ENCODE results near the gene POLE.

The POLE gene, protein sequence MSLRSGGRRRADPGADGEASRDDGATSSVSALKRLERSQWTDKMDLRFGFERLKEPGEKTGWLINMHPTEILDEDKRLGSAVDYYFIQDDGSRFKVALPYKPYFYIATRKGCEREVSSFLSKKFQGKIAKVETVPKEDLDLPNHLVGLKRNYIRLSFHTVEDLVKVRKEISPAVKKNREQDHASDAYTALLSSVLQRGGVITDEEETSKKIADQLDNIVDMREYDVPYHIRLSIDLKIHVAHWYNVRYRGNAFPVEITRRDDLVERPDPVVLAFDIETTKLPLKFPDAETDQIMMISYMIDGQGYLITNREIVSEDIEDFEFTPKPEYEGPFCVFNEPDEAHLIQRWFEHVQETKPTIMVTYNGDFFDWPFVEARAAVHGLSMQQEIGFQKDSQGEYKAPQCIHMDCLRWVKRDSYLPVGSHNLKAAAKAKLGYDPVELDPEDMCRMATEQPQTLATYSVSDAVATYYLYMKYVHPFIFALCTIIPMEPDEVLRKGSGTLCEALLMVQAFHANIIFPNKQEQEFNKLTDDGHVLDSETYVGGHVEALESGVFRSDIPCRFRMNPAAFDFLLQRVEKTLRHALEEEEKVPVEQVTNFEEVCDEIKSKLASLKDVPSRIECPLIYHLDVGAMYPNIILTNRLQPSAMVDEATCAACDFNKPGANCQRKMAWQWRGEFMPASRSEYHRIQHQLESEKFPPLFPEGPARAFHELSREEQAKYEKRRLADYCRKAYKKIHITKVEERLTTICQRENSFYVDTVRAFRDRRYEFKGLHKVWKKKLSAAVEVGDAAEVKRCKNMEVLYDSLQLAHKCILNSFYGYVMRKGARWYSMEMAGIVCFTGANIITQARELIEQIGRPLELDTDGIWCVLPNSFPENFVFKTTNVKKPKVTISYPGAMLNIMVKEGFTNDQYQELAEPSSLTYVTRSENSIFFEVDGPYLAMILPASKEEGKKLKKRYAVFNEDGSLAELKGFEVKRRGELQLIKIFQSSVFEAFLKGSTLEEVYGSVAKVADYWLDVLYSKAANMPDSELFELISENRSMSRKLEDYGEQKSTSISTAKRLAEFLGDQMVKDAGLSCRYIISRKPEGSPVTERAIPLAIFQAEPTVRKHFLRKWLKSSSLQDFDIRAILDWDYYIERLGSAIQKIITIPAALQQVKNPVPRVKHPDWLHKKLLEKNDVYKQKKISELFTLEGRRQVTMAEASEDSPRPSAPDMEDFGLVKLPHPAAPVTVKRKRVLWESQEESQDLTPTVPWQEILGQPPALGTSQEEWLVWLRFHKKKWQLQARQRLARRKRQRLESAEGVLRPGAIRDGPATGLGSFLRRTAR (N-terminal part only)

DNA sequence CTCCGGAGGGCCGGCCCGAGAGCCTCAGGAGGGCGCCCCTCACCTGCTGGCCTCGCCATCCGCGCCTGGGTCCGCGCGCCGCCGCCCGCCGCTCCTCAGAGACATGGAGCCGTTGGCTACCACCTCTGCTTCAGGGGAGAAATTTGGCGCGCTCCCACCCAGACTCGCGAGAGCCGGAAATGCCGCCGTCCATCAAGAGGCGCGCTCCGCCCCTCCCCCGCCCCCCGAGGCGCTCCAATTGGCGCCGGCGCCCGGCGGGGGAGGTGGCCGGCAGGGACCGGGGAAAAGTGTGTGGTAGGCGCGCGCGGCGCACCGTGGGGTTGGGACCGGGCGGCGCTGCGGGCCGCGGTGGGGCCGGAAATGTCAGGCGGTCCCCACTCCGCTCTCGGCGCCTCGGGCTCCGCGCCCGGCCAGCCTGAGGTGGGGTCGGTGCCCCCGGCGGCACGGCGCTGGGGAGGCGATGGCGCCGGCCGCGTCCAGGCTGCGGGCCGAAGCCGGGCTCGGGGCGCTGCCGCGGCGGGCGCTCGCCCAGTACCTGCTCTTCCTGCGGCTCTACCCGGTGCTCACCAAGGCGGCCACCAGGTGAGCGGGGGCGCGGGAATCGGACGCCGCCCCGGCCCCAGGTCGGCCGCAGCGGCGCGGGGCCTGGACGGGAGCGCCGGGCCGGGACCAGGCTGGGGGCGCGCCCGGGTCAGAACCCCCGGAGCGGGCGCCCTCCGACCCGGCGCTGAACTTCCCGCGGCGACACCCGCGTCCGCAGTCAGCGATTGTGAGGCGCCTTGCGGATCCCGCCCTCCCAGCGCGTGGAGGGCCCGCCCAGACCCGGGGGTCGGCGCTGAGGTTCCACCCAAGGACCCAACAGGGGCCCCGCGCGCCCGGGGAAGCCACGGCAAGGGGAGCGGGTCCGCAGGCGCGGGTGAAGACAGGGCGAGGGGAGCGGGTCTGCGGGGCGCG is at the start of gene POLE, which contains the start of gene PXMP2:
TSS of gene POLE (minus strand) at position 132 of the 954 bp plus-strand sequence. CDS start at position 105, 27 bp downstream.
TSS of gene PXMP2 (plus strand) at position 377 of the 954 bp plus-strand sequence. CDS start at position 461, 84 bp downstream.
- DNase-seq (ENCODE audit: low spot score): peak; percentile 94

DNA sequence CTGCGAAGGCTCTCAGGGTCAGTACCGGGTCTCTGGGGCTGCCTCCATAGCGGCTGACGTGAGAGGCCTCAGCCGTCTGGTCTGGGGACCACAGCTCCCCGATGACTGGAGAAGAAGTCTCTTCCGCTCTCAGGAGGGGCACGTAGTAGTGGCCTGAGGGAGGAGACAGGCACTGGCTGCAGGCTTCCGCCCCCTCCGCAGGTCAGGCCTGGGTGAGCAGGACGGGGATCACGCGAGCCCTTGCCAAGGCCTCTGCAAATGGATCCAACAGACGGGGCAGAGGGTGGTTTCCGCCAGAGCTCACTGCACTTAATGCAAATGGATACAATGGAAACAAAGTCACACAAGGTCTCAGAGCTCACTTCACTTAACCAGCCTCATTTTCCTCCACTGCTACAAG is 49.8 kb upstream of the POLE start:
- no peak for DNase-seq (ENCODE audit: low spot score)

DNA sequence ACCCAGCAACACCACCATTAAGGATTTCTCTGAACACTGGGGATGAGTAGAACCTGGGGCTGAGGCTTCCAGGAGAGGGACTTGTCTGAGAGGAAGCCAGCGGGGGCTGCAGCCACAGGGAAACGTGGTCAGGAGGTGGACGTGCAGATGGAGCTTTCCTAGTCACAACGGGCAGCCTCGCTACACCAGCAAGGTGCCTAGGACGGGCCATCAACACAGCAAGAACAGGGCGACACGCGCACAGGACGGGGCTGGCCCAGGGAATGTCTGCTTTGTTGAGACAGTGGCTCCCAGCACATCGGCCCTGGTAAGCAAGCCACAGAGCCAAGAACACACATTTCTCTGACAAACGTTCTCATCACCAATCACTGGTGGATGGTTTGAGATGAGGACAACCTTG is 49.2 kb upstream of the POLE start:
- DNase-seq (ENCODE audit: low spot score): no peak

DNA sequence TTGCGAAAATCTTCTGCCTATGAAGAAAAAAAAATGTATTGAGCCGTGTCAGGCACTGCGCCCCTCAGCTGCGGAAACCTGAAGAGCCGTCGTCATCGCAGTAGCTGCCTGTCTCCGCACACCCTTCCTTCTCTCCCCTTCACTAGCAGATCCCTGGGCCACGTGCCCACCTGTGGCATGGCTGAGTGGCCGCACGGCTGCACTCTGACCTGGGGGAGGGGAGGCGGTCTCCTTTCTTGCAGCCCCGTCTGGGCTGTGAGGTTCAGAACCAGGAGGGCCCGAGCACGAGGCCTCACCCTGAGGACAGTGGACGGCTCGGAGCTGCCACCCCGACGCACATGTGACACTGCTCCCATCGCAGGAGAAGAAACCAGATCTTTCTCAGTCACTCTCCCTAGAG is 48.4 kb upstream of the POLE start:
- DNase-seq (ENCODE audit: low spot score): no peak

DNA sequence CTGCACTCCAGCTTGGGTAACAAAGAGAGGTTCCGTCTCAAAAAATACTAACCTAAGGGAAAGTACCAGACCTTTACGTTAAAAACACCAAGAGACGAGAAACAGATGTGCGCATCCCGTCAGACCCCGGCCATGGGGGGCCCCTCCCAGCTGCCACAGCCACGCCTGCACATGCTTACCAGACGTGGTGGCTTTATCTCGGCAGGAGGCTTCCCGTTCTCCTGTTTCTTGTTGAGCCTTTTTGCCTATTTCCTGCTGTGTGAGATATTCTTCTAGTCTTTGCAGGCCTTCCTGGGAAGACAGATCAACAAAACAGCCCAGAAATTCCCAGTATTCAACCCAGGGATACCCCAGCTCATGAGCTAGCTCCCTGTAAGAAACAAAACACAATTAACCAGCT is 47.1 kb upstream of the POLE start:
- no peak for DNase-seq (ENCODE audit: low spot score)

DNA sequence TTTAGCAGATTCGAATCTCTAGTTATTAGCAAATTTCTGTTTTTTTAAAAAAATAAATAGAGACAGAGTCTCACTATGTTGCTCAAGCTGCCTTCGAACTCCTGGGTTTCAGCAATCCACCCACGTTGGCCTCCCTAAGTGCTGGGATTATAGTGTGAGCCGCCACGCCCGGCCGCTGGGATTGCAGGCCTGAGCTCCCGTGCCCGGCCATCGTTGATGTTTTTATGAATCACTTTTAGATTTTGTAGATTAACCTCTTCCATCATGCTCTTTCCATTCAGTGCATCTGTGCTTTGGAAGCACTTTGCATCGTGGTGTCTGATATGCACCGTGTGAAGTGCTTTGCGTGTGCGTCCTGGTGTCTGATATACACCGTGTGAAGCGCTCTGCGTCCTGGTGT is 44.4 kb upstream of the POLE start:
- DNase-seq (ENCODE audit: low spot score): no peak

DNA sequence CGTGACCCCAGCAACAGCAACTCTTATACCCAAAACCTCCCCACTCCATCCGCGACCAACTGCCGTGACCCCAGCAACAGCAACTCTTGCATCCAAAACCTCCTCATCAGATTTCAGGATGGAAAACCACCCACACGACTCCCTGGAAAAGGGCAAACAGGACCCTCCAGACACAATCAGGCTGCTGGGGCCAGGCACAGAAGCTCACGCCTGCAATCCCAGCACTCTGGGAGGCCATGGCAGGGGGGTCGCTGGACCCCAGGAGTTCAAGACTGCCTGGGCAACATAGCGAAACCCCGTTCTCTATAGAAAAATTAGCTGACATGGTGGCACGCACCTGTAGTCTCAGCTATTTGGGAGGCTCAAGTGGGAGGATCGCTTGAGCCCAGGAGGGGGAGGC is 43.2 kb upstream of the POLE start:
- no peak for DNase-seq (ENCODE audit: low spot score)

DNA sequence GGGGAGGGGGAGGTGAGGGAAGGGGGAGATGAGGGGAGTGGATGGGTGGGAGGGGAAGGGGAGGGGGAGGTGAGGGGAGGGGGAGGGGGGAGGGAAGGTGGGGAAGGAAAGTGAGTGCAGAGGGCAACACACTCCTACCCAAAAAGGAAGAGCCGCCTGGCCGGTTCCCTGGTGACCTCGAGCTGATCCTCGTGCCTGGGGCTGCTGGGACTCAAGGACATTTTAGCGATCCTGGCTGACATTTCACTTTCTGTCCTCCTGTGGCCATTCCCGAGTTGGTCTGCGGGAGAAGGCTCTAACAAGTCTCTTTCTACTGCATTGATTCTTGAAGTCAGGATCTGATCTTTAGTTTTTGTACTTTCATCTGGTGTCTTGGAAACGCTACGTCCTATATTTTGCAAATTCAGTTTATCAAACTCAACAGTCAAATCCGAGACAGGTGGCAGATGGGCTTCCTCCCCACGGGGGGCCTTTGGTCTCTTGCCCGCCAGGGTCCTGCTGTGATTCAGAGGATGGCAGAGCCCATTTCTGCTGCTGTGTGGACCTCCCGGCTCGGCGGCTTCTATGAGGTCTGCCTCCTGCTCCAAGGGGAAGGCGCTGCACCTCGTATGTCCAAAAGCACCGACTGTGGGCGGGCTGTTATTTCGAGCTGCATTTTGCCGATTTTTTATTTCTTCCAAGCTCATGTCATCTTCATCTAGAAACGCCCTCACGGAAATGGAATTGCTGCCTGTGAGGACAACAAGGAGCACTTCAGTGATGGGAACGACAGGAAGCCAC is 42.6 kb upstream of the POLE start:
- DNase-seq (ENCODE audit: low spot score): no peak

DNA sequence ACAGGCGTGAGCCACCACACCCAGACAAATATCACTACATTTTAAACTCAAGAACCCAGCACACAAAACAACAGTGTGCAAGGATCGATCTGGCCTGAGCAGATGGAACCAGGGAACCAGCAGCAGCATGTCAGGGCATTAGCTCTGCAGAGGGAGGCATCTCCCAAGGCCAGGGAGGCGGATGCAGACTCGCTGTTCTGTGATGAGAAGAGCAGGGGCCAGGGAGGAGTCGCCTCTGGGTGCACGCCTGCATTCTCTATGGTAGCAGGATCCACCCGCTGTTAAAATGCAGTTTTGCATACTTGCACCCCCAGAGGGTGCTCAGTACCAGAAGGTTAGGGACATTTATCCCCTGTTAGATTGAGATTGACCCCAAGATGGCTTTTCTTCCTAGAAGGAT is 41.4 kb upstream of the POLE start:
- no peak for DNase-seq (ENCODE audit: low spot score)

DNA sequence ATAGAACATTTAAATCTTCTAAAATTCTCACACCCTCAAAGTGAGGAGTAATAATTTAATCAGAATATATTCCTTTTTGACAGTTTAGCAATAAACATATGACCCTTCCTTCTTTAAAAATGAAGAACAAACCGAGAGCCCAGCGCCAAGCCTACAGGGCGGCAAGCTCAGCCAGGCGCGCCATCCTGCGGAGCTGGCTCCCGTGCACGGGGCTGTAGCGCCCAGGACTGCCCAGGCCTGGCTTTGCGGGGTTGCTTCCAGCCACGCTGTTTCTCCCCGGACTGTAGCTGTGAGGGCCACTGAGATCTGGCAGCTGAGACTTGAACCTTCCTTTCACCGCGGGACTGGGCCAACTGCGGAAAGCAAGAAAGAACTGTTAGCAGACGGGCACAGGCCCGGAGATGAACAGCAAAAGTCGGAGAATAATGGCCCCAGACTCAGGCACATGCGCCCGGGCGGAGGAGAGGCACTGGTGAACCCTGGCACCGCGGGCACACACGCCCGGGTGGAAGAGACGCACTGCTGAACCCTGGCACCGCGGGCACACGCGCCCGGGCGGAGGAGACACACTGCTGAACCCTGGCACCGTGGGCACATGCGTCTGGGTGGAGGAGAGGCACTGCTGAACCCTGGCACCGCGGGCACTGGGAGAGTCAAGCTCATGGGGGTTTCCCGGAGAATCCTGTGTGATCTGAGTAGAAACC is 40.1 kb upstream of the POLE start:
- no peak for DNase-seq (ENCODE audit: low spot score)

DNA sequence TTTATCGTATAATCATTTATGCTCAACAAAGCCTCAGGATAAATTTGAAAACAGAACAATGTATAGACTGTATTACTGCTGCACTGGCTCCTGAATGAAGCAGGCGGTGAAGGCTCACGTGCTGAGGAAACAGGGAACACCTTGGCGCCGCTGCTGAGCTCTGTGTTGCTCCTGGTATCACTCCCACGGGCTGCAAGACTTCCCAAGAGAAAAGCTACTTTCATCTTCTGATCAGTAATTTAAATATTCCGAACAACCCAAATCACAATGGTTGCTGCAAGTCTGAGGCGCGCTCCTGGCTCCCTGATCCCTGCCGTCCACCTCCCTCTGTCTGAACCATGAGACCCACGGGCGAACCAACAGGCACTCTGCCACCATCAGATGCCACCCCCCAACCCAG is 39.2 kb upstream of the POLE start:
- no peak for DNase-seq (ENCODE audit: low spot score)

DNA sequence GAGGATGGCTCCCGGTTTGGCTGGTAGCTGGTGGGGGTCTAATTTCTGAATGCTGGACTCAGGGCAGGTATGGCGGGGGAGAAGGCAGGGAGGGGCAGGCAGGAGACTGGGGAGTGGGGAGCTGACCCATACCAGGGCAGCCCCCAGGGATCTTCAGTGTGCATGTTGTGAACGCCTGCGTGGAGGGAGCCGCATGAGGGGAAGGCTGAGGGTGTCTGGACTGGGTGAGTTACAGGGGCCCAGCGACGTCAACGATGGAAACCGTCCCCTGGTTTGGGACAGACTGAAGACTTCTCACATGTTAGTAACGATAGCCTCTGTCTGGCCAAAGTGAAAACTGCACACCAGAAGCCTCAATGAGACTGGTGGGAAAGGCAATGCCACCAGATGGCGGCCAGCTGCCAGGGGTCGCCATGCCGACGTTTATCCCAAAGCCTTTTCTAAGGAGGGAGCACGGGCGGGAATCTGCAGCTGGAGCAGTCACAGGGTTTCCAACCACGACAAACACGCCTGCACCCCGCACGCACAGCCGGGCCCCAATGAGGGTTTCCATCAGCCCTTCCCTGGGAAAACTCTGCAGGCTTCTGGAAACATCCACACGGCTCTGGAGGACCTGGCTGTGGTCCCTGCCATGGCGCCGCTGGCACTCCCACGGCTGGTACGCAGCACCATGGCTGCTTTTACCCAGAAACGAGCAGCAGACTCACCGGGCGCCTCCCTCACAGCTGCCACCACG is 37.5 kb upstream of the POLE start:
- no peak for DNase-seq (ENCODE audit: low spot score)

DNA sequence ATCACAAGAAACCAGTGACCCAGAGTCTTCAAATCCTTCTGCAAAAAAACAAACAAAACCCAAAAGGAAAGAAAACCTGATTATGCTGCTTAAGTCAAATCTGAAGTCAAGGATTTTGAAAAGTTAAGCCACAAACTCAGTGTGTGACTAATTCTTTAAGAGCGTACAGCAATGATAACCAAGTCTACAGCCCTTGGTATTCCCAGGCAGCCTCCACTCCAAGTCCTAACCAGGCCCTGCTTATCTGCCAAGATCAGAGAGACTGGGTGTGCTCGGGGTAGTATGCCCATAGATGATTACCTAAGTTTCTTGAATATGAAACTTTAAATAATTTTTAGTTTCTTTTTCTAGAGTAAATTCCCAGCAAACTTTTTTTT is 36.6 kb upstream of the POLE start:
- no peak for DNase-seq (ENCODE audit: low spot score)

DNA sequence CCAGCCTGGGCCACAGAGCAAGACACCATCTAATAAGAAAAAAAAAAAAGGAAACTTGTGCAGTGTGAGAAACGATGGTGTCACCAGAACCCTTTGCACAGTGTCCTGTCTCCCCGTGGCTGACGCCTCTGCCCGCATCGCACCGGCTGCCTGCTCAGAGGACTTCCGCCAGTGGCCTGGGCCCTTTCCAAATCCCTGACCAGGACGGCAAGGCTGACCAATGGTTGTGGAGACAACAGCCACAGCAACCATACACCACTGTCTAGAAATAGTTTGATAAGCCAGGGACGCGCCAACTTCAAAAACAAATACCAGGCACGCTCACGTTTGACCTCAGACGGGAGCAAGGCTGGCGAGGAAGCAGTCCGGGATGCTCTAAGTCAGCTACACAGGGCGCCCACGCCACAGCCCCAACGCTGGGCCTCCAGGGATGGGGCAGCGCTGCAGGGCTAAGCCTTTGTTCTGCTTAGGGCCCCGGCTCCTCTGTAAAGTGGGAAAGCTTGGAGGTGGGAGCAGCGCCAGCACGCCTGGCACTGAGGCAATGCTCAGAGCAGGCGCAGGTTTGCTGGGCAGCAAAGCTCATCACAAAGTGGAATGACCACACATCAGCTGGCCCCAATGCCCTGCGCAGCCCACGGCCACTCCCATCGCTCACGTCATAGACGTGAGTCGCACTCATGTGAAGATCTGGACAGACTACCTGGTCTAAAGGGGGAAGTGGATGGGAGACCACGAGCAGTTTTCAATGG is 36.0 kb upstream of the POLE start:
- DNase-seq (ENCODE audit: low spot score): no peak

DNA sequence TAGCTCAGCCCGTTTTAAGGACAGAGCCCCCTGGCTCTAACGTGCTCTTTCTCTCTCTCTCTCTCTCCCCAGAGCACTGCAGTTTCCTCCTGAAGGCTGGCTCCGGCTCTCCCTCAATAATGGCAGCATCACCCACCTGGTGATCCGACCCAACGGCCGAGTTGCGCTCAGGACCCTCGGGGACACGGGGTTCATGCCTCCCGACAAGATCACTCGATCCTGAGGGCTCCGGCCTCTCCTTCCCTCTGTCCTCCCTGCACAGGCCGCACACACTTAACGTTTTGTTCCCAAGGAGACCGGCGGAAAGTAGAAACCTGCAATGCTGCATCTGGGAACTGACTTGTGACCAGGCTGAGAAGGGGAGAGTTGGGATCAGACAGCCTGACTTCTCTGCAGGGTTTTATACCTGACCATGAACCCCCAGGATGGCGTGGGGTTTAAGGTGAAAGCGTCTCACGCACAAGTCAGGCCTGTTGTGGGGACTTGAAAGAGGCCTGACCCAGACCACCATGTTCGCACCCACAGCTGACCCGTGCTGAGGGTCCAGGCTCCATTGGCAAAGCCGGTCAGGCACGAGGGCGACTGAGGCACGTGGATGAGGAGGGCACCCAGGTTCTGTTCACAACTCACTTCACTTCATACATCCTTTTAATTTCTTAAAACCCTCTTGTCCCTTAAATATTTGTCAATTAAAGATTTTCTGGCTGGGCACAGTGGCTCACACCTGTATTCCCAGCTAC is 33.6 kb upstream of the POLE start:
- DNase-seq (ENCODE audit: low spot score): no peak

DNA sequence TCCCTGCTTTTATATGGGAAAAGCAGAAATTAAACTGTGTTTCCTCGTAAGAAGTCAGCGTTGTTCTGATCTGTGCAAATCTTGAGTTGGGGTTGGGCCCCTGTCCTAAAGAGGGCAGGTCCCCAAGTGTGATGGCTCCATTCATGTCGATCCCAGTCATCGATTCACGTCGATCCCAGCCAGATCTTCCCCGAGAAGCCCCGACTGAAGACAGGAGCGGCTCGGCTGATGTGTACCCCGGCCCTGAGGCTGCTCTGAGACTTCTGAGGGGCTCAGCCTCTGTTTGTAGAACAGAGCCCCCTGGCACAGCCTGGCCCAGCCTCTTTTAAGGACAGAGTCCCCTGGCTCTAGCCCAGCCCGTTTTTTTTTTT is 32.8 kb upstream of the POLE start:
- DNase-seq (ENCODE audit: low spot score): no peak

DNA sequence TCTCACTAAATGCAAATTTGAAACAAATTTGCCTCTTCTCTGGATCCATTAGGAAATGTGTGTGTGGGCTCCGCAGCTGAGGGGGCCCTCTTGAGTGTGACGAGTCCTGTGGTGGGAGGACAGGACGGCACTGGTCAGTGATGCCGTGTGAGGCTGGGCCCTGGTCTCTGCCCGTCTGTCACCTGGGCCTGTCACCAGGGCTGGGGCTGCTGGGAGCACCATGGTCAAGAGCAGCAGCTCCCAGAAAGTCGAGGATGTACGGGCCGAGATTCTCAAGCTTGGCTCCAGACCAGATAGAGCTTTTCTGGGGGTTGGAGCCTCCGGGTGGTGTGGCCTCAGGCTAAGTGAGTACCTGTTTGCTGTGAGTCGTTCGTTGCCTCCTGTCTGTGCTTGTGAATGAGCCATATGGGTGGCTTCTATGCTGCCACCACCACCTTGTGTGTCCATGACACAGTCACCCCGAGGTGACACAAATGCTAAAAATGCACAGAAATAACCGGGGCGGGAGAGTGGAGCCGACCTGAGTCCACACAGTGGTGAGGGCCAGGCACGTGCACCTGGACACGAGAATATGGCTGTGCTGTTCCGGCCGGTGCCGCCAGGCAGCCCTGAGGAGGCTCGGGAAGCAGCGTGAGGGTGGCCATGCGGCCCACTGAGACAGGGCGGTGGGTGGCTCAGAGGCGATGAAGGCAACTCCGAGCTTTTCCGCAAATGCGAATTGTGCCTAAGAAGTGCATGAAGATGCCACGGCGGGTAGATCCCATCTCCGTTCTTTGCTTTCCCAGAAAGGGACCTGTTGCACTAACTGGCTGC is 32.2 kb upstream of the POLE start:
- no peak for DNase-seq (ENCODE audit: low spot score)

Data from CD4-positive, alpha-beta T cell treated with Interleukin-2 at 100 ng/mL for 4 hours (primary cell).